Sciatic nerve (tissue), 2 donors: ENCODE data around the gene PTPRM. TPM values are rescaled to one million over a fixed set of nuclear protein-coding genes. Genes with fewer than 3 reads are reported as not detected.

Experiments used
- ATAC-seq: fragments of 200-7000 bp; cut with Tn5 transposase; one replicate; pipeline ENCODE4 v1.9.1; 2020; ENCODE audit warnings: mild to moderate bottlenecking, moderate library complexity
- DNase-seq: peaks from one replicate; pipeline ENCODE4 v3.0.0-alpha.2; 2020; ENCODE audit warnings: low spot score
- intact Hi-C: fragments of 100-400 bp; cut with DNase I; formaldehyde crosslinking; loops from one replicate; pipeline ENCODE4 v1.14.2; 2022
- total RNA-seq: library from RNA; stranded (reverse); fragmentation: NEBNext Ultra II Directional; extraction: Animal tissue kit (Norgen Biotek cat#: 25700); gene quantifications from one replicate; pipeline ENCODE4 v1.2.1, GENCODE V29; 2021
- donor health status: DM: no; HTN: no; CAD: no.
- donor health status: DM: no; HTN: no; CAD: no.

Gene PTPRM
- total RNA-seq, 1 donor from 2014 or later, result 66.5 TPM

GRCh38 chr18:7684357-7684756, 117.2 kb downstream of the PTPRM start:
- no peak for DNase-seq
- intact Hi-C loops, result no loop called here
- ATAC-seq, result no peak

GRCh38 chr18:7684966-7685365, 117.8 kb downstream of the PTPRM start:
- intact Hi-C loops, result no loop called here

GRCh38 chr18:7686278-7686677, 119.2 kb downstream of the PTPRM start:
- intact Hi-C loops, result no loop called here
- ATAC-seq, result no peak
- DNase-seq, result no peak

More at GRCh38 chr18:7684966-7685365, 117.8 kb downstream of the PTPRM start:
- ATAC-seq (no peak), DNase-seq (no peak)

- intact Hi-C loops, result no loop called here
- DNase-seq (no peak), ATAC-seq (no peak)
Observed at GRCh38 chr18:7688580-7688979, 121.5 kb downstream of the PTPRM start.

- intact Hi-C loops, result no loop called here
- ATAC-seq (no peak), DNase-seq (no peak)
Observed at GRCh38 chr18:7691206-7691605, 124.1 kb downstream of the PTPRM start.

DNA sequence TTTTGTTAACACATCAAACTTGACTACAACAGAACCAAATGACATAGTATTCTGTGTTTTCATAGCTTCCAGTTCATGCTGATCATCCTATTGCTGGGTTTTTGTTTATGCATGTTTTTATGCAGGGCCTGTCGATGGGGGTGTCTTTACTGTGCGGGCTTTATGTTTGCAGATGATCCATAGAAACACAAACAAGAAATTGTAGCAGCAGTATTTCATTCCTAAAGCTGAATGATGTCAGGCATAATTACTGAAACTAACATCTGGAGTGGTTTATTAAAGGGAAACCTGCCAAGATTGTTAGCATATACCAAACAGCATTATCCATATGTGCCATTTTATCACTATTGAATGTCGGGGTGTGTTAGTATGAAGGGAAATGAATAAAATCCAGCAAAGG, 129.7 kb downstream of the PTPRM start:
- intact Hi-C loops, result no loop called here
- DNase-seq, result no peak
- ATAC-seq, result no peak

GRCh38 chr18:7697306-7697705, 130.2 kb downstream of the PTPRM start:
- intact Hi-C loops, result no loop called here
- no peak for ATAC-seq

GRCh38 chr18:7711495-7711894, 144.4 kb downstream of the PTPRM start:
- ATAC-seq (no peak), DNase-seq (no peak)
- intact Hi-C loops, result no loop called here

More at GRCh38 chr18:7697306-7697705, 130.2 kb downstream of the PTPRM start:
- DNase-seq, result no peak

DNA sequence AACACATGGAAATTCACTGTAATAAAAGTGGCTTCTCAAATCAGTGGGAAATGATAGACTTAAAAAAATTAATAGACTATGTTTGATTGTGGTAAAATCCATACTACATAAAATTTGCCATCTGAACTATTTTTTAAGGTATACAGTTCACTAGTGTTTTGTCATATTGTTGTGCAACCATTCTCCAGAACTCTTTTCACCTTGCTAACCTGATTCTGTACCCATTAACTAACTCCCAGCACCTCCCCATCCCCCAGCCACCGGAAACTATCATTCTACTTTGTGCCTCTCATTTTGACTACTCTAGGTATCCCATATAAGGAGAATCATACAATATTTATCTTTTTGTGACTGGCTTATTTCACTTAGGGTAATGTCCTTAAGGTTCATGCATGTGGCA, 153.3 kb downstream of the PTPRM start:
- ATAC-seq, result no peak
- DNase-seq, result no peak
- intact Hi-C loops, result no loop called here

GRCh38 chr18:7721532-7721931, 154.4 kb downstream of the PTPRM start:
- DNase-seq (no peak), ATAC-seq (no peak)
- intact Hi-C loops, result no loop called here

- no peak for ATAC-seq
- no peak for DNase-seq
- intact Hi-C loops, result no loop called here
Observed at GRCh38 chr18:7722955-7723354, 155.8 kb downstream of the PTPRM start.

DNA sequence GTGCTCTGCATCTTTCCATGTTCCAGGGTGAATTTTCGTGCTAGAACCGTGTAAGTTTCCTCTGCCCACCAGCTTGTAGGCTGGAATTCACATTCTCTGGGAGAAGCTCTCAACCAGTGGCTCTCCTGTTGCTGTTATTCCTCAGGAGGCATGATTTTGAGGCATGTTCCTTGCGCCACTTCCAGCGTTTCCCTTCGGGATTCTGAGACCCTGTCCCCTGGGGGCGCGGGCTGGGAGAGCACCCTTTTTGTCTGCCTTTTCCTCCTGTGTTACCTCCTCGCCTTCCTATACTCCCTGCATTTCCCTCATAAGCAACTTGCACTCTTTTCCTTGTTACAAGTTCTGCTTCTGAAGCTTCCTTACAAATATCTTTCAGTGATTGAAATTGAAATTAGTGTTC, 156.4 kb downstream of the PTPRM start:
- DNase-seq (no peak), ATAC-seq (no peak)
- intact Hi-C loops, result no loop called here

- intact Hi-C loops, result no loop called here
- DNase-seq, result no peak
Observed at GRCh38 chr18:7725473-7725872, 158.4 kb downstream of the PTPRM start.

DNA sequence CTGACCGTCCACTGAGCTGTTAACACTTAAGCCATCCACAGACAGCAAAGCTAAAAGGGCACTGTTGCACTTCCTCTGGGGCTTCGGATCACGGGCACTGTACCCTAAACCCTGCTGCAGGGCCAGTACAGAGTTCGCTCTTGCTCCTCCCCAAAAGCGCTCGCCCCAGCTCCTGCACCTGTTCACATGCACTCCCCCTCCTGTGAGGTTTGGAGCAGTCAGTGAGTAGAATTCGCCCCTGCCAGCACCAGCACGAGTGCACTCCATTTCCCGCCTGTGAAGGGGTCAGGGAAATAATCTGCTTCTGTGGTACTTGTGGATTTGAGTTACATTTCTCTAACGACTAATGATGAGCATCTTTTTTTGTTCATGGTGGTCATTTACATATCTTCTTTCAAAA, 158.8 kb downstream of the PTPRM start:
- ATAC-seq (no peak), DNase-seq (no peak)
- intact Hi-C loops, result no loop called here

More at GRCh38 chr18:7725473-7725872, 158.4 kb downstream of the PTPRM start:
- no peak for ATAC-seq

- intact Hi-C loops, result no loop called here
- no peak for ATAC-seq
- no peak for DNase-seq
Observed at GRCh38 chr18:7726522-7726921, 159.4 kb downstream of the PTPRM start.

GRCh38 chr18:7727361-7728076, 160.4 kb downstream of the PTPRM start:
- intact Hi-C loops, result no loop called here
- DNase-seq (no peak), ATAC-seq (no peak)

DNA sequence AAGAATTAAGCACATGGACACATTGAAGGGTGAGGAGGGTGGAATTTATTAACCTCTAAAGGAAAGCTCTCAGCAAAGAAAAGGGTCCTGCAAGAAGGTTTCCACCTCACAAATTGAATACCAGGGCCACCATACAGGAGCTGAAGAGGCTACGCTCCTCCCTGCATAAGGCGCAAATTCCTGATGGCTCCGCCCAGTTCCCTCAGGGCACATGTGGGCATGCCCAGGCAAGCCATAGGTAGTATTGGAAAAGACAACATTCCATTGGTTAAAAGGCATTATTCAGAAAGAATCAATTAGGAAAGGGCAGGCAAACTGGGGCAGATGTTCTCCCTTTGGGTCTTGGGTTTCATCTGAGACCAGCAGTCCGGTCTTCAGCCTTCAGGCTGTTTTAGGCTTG, 161.2 kb downstream of the PTPRM start:
- intact Hi-C loops, result no loop called here
- ATAC-seq, result no peak
- DNase-seq, result no peak

DNA sequence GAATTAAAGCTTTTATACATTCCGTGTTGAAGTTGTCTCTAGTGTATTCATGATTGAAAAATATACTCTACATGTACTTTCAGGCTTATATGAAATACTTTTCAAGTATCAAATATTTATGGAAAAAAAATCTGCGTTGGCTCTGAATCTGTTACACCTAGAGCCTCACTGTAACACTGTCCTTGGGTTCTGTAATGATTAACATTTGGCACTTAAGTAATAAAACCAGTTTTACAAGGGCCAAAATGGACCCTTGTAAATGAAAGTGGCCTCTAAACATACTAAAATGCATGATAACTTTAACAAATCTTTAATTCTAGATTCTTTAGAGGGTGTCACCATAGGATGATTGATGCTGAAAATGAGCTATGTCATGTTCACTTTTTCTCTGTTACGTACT, 162.8 kb downstream of the PTPRM start:
- no peak for DNase-seq
- ATAC-seq, result no peak
- intact Hi-C loops, result no loop called here

- intact Hi-C loops, result no loop called here
Observed at GRCh38 chr18:7730682-7731081, 163.6 kb downstream of the PTPRM start.

GRCh38 chr18:7733642-7734041, 166.5 kb downstream of the PTPRM start:
- DNase-seq (no peak), ATAC-seq (no peak)
- intact Hi-C loops, result no loop called here

More at GRCh38 chr18:7730682-7731081, 163.6 kb downstream of the PTPRM start:
- ATAC-seq, result no peak
- no peak for DNase-seq

GRCh38 chr18:7735196-7735595, 168.1 kb downstream of the PTPRM start:
- intact Hi-C loops, result no loop called here
- no peak for ATAC-seq

More at GRCh38 chr18:7735196-7735595, 168.1 kb downstream of the PTPRM start:
- DNase-seq, result no peak
